DND-41 (cell line): ENCODE measurements around the gene XYLT1.

Experiments used
- CTCF ChIP-seq: IDR thresholded peaks from 2 replicates; pipeline ENCODE4 v1.5.1; 2012; ENCODE audit warnings: borderline replicate concordance, low read length, moderate library complexity, mild to moderate bottlenecking; ENCODE audit not compliant: poor library complexity, severe bottlenecking; ENCODE audit errors: extremely low read depth
- EZH2 ChIP-seq: IDR thresholded peaks from 3 replicates; pipeline ENCODE4 v1.6.1; 2012; ENCODE audit warnings: borderline replicate concordance, low read depth, mild to moderate bottlenecking, moderate library complexity, low read length, inconsistent platforms; ENCODE audit not compliant: severe bottlenecking

- no peak for TF ChIP-seq CTCF
- no peak for TF ChIP-seq EZH2
These were observed 241.0 kb downstream of the XYLT1 start for GRCh38 chr16:17229766-17230165.
